ENCODE measurements around the gene RBBP5.

GRCh38 chr1:205142102-205142469 lies 20.3 kb upstream of the RBBP5 start:
- TF ChIP-seq CTCF (IDR thresholded peaks at IDR 0.05; ENCODE audit: low read depth, low read length, poor library complexity, severe bottlenecking) (no peak), EZH2phosphoT487 (IDR thresholded peaks at IDR 0.05; ENCODE audit: borderline replicate concordance, low read length) (no peak)

Data from DOHH2 (cell line).